GM12878 (cell line): Measurements from ENCODE around the gene JMJD6. TPM values are rescaled to one million over a fixed set of nuclear protein-coding genes. Genes with fewer than 3 reads are reported as not detected.

Source experiments
- ATAC-seq: fragments of 200-7000 bp; cut with Tn5 transposase; 3 replicates; pipeline ENCODE4 v1.9.1; 2020; ENCODE audit warnings: mild to moderate bottlenecking, moderate library complexity
- BruUV-seq: library from RNA; stranded (reverse); fragments of 400-500 nt; replicated peaks from 2 replicates; lab custom pipeline; 2021; lab: Mats Ljungman, UMichigan
- CTCF ChIA-PET: fragments of 300-600 bp; sonication (Branson Sonifier 250); formaldehyde crosslinking; extraction: SDS; loops from one replicate; lab custom pipeline; 2021; ENCODE audit warnings: inconsistent platforms; lab: Yijun Ruan, JAX
- POLR2A ChIA-PET: fragments of 350-600 bp; formaldehyde crosslinking; extraction: SDS; loops from one replicate; lab custom pipeline; 2021; ENCODE audit warnings: inconsistent platforms; lab: Charles Lee
- RAD21 ChIA-PET: fragments of 300-600 bp; sonication (Branson Sonifier 250); formaldehyde crosslinking; loops from one replicate; lab custom pipeline; 2023; ENCODE audit warnings: antibody characterized with exemption; ENCODE audit not compliant: unreplicated experiment; lab: Charles Lee
- SMC1A ChIA-PET: fragments of 300-600 bp; sonication (Branson Sonifier 250); formaldehyde crosslinking; loops from one replicate; lab custom pipeline; 2023; ENCODE audit not compliant: unreplicated experiment, uncharacterized antibody; lab: Charles Lee
- DNase-seq: peaks from one replicate; pipeline ENCODE4 v3.0.0-alpha.2; 2011; ENCODE audit warnings: low read depth, low spot score
- FAIRE-seq: peaks from 3 replicates; lab custom pipeline; 2011; peaks lifted over from hg19 to GRCh38; lab: Jason Lieb, UNC
- H2AFZ ChIP-seq: 2 replicates; pipeline ENCODE4 v1.6.0; 2011; ENCODE audit warnings: low read depth, low read length, control low read depth; ENCODE audit not compliant: control insufficient read depth
- H3K27ac ChIP-seq: 2 replicates; pipeline ENCODE4 v1.5.1; 2011; ENCODE audit warnings: control low read depth; ENCODE audit not compliant: control insufficient read depth, insufficient read depth
- H3K27me3 ChIP-seq, 2 experiments: replicated peaks in 1 of 2; 2 replicates each; pipeline versions ENCODE4 v1.6.0 to v1.6.1; 2011; ENCODE audit warnings: low read length in 1 of 2; ENCODE audit not compliant: control insufficient read depth in 2 of 2, insufficient read depth in 2 of 2
- H3K36me3 ChIP-seq, 2 experiments: 2 replicates each; pipeline ENCODE4 v1.5.1; 2011; ENCODE audit warnings: low read length in 1 of 2; ENCODE audit not compliant: control insufficient read depth in 2 of 2, insufficient read depth in 2 of 2
- H3K4me1 ChIP-seq: 2 replicates; pipeline ENCODE4 v1.6.1; 2011; ENCODE audit warnings: mild to moderate bottlenecking, low read length, moderate library complexity, mixed read lengths; ENCODE audit not compliant: control insufficient read depth, insufficient read depth
- H3K4me2 ChIP-seq: 2 replicates; pipeline ENCODE4 v1.6.0; 2011; ENCODE audit warnings: control low read depth; ENCODE audit not compliant: control insufficient read depth, insufficient read depth
- H3K4me3 ChIP-seq: fragments of 200-600 bp; sonication (generic); 2 replicates; pipeline ENCODE4 v1.5.1; 2016
- H3K79me2 ChIP-seq: 2 replicates; pipeline ENCODE4 v1.6.0; 2011; ENCODE audit warnings: low read length; ENCODE audit not compliant: control insufficient read depth, insufficient read depth
- H3K9ac ChIP-seq: 2 replicates; pipeline ENCODE4 v1.8.0; 2011; ENCODE audit warnings: low read length, control low read depth, mixed read lengths; ENCODE audit not compliant: control insufficient read depth, insufficient read depth
- H3K9me3 ChIP-seq: replicated peaks from 3 replicates; pipeline ENCODE4 v1.5.1; 2011; ENCODE audit warnings: mild to moderate bottlenecking, low read length; ENCODE audit not compliant: control insufficient read depth, insufficient read depth
- H4K20me1 ChIP-seq: 2 replicates; pipeline ENCODE4 v1.6.0; 2011; ENCODE audit not compliant: control insufficient read depth, insufficient read depth
- BMI1 ChIP-seq: fragments of 450-650 bp; IDR thresholded peaks from 2 replicates; pipeline ENCODE4 v1.6.1; 2016; ENCODE audit warnings: mild to moderate bottlenecking, moderate library complexity, borderline replicate concordance
- CHD1 ChIP-seq: IDR thresholded peaks from 2 replicates; pipeline ENCODE4 v1.6.1; 2012; ENCODE audit warnings: low read depth, low read length, improper control_type of control experiment
- PAX8 ChIP-seq: fragments of 450-650 bp; IDR thresholded peaks from 2 replicates; pipeline ENCODE4 v1.6.1; 2017; ENCODE audit warnings: mild to moderate bottlenecking, moderate library complexity
- STAT3 ChIP-seq: IDR thresholded peaks from 2 replicates; pipeline ENCODE4 v1.6.1; 2011; ENCODE audit warnings: low read depth, low read length, improper control_type of control experiment
- WRNIP1 ChIP-seq: IDR thresholded peaks from 2 replicates; pipeline ENCODE4 v1.6.1; 2011; ENCODE audit warnings: low read depth, low read length, improper control_type of control experiment, borderline replicate concordance
- ZNF622 ChIP-seq: fragments of 450-650 bp; IDR thresholded peaks from 2 replicates; pipeline ENCODE4 v1.6.1; 2017; ENCODE audit warnings: mild to moderate bottlenecking, inconsistent platforms
- WGBS: methylation state at CpG from one replicate; pipeline ENCODE4 v1.1.6; 2016; ENCODE audit warnings: low lambda C conversion rate; ENCODE audit not compliant: insufficient replicate concordance, insufficient coverage; ENCODE audit errors: missing lambda C conversion rate; 5-methylcytosine and 5-hydroxymethylcytosine counted together
- in situ Hi-C: fragments of 300-500 bp; cut with MboI; formaldehyde crosslinking; loops from 9 replicates; pipeline ENCODE4 v1.14.3; 2018; ENCODE audit warnings: mixed read lengths
- intact Hi-C: fragments of 100-400 bp; cut with micrococcal nuclease; formaldehyde crosslinking; loops from one replicate; pipeline ENCODE4 v1.14.2; 2022; ENCODE audit not compliant: unreplicated experiment
- polyA plus RNA-seq, 11 experiments: library from polyadenylated mRNA; depleted of rRNA in 4 of 11; unstranded in 6 of 11; stranded (reverse) in 5 of 11; fragments of >200 nt; fragmentation: Nextera tagmentation in 4 of 11; fragmentation: Illumina TruSeq in 1 of 11; extraction: Ambion mirVana in 4 of 11; extraction: Trizol in 1 of 11; gene quantifications; 1 replicate in 1 of 11; 2 replicates in 10 of 11; pipeline versions ENCODE4 v1.2.1 to v1.2.3, GENCODE V29; 2011 to 2016; ENCODE audit warnings: inconsistent platforms in 2 of 11, missing spikeins in 2 of 11, low read depth in 1 of 11
- total RNA-seq, 4 experiments: library from RNA; depleted of rRNA in 3 of 4; stranded (reverse); fragments of >200 nt in 3 of 4; fragmentation: Illumina TruSeq in 1 of 4; extraction: Trizol in 1 of 4; gene quantifications; 2 replicates each; pipeline versions ENCODE4 v1.2.1 to v1.2.3, GENCODE V29; 2013 to 2021
- TF ChIP-seq, protein P1 (sequence below): IDR thresholded peaks from 2 replicates; pipeline ENCODE4 v1.6.1; 2012; ENCODE audit warnings: low read length, inconsistent platforms

Gene JMJD6
- total and polyA plus RNA-seq, 10 of the 15 experiments (the other 5 are each of a cell fraction or from before 2014, with no cell fraction given): 1.2 to 36.0 (median 22.2) TPM

- H3K27me3 ChIP-seq: no peaks in the 10 kb centered on the region
- H3K9ac ChIP-seq: no peak overlapping the region
- no peaks in the 10 kb centered on the region for H4K20me1 ChIP-seq
- in situ Hi-C loops: no loop called here
- DNase-seq: no peak
- SMC1A ChIA-PET: interaction anchor here (0.8 kb wide), 1 partner anchor 17 kb away, joined by 3 read pairs; no protein-coding TSS in a partner anchor
- RAD21 ChIA-PET: no interaction called here
- no peak for FAIRE-seq
- no peaks in the 10 kb centered on the region for H3K9me3 ChIP-seq
- 97% methylated on average over 2 of the region's 2 CpGs for WGBS
- no peak overlapping the region for H3K4me3 ChIP-seq
- BruUV-seq: no TSS peak
- no peaks in the 10 kb centered on the region for H3K79me2 ChIP-seq
- no peak overlapping the region for H2AFZ ChIP-seq
- H3K4me2 ChIP-seq: no peak overlapping the region
- peaks cover 0 to 13% of the 10 kb centered on the region in 2 experiments; a peak in 2 of 4 replicates for H3K36me3 ChIP-seq
- intact Hi-C loops: no loop called here
- POLR2A ChIA-PET: no interaction called here
- TF ChIP-seq CHD1 (no peak), ZNF622 (no peak), WRNIP1 (no peak), BMI1 (no peak), STAT3 (no peak), PAX8 (no peak)
- TF ChIP-seq, protein P1, sequence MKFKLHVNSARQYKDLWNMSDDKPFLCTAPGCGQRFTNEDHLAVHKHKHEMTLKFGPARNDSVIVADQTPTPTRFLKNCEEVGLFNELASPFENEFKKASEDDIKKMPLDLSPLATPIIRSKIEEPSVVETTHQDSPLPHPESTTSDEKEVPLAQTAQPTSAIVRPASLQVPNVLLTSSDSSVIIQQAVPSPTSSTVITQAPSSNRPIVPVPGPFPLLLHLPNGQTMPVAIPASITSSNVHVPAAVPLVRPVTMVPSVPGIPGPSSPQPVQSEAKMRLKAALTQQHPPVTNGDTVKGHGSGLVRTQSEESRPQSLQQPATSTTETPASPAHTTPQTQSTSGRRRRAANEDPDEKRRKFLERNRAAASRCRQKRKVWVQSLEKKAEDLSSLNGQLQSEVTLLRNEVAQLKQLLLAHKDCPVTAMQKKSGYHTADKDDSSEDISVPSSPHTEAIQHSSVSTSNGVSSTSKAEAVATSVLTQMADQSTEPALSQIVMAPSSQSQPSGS: no peak
- H3K4me1 ChIP-seq: no peaks in the 10 kb centered on the region; the same call in 1 of the 2 replicates
- no peak overlapping the region for H3K27ac ChIP-seq
- no peak for ATAC-seq
- CTCF ChIA-PET: interaction anchor here (0.6 to 0.9 kb wide), 2 partner anchors 17 to 134 kb away, joined by 3 to 4 read pairs; partner anchors contain the start of gene MFSD11
Measured at GRCh38 chr17:76755285-76755684, 28.9 kb upstream of the JMJD6 start.
